Omental fat pad (tissue), 4 donors: ENCODE results near the gene PCDHB10. TPM values are rescaled to one million over a fixed set of nuclear protein-coding genes. Genes with fewer than 3 reads are reported as not detected.
"Not testable (repeated sequence)": the region's sequence is repeated elsewhere in the genome, so short reads cannot be mapped to it uniquely, and the experiment has no call there.

ENCODE experiments used
- ATAC-seq: fragments of 150-250 bp; one replicate; pipeline ENCODE4 v1.9.1; 2016; ENCODE audit warnings: mild to moderate bottlenecking, moderate library complexity; ENCODE audit not compliant: low FRiP score
- DNase-seq: peaks from one replicate; pipeline ENCODE4 v3.0.0-alpha.2; 2019; ENCODE audit warnings: low spot score
- CTCF ChIP-seq, 3 donors: fragments of 450-650 bp; IDR thresholded peaks; one replicate each; pipeline ENCODE4 v1.5.1; 2016 to 2017; ENCODE audit warnings: antibody characterized with exemption in 3 of 3, mild to moderate bottlenecking in 3 of 3, moderate library complexity in 2 of 3
- total RNA-seq, 4 donors: library from RNA; depleted of rRNA; stranded (reverse); fragments of >200 nt; gene quantifications; one replicate each; pipeline ENCODE4 v1.1.0, GENCODE V29; 2016

The PCDHB10 gene
- total RNA-seq, 4 donors from 2014 or later, result 0.96 to 3.6 (median 1.2) TPM

- ATAC-seq, DNase-seq: not testable (repeated sequence)
Measured at GRCh38 chr5:141215504-141215903, 23.4 kb downstream of the PCDHB10 start.

GRCh38 chr5:141216035-141216434, 23.9 kb downstream of the PCDHB10 start:
- ATAC-seq, DNase-seq: not testable (repeated sequence)

GRCh38 chr5:141223112-141223783, 31.1 kb downstream of the PCDHB10 start, which contains the start of gene PCDHB14:
Gene PCDHB14, plus strand, starts transcription at chr5:141223343. Its CDS starts 163 bp downstream, at chr5:141223506.
- ATAC-seq (no peak), DNase-seq (no peak)
- no peak for TF ChIP-seq CTCF (IDR thresholded peaks at IDR 0.05)

GRCh38 chr5:141224844-141225243, 32.7 kb downstream of the PCDHB10 start:
- DNase-seq, ATAC-seq: not testable (repeated sequence)

- not testable (repeated sequence) for DNase-seq, ATAC-seq
Measured at GRCh38 chr5:141225421-141225820, 33.3 kb downstream of the PCDHB10 start.

GRCh38 chr5:141234109-141234667, 42.0 kb downstream of the PCDHB10 start:
- no peak for ATAC-seq
- no peak for TF ChIP-seq CTCF (IDR thresholded peaks at IDR 0.05)

GRCh38 chr5:141235922-141236321, 43.8 kb downstream of the PCDHB10 start:
- not testable (repeated sequence) for DNase-seq

More at GRCh38 chr5:141234109-141234667, 42.0 kb downstream of the PCDHB10 start:
- no peak for DNase-seq

GRCh38 chr5:141236516-141237313, 44.6 kb downstream of the PCDHB10 start:
- no peak for TF ChIP-seq CTCF (IDR thresholded peaks at IDR 0.05)

More at GRCh38 chr5:141235922-141236321, 43.8 kb downstream of the PCDHB10 start:
- ATAC-seq, result not testable (repeated sequence)

GRCh38 chr5:141241496-141241895, 49.3 kb downstream of the PCDHB10 start:
- no peak for TF ChIP-seq CTCF (IDR thresholded peaks at IDR 0.05)
- no peak for DNase-seq
- ATAC-seq, result no peak

More at GRCh38 chr5:141236516-141237313, 44.6 kb downstream of the PCDHB10 start:
- ATAC-seq (no peak), DNase-seq (no peak)

Other genes starting within 250 kb of the PCDHB10 start
- gene PCDHAC2, start 225.9 kb upstream of the PCDHB10 start, total RNA-seq, result 10 to 100 TPM in 1 of 4 donors, 1 to 10 TPM in 3; 3.1 to 10.0 (median 3.8) TPM
- gene PCDHB1, start 141.0 kb upstream of the PCDHB10 start, total RNA-seq, result under 1 TPM in 2 of 4 donors, not detected in 2; under 0.01 to 0.09 TPM
- 1 to 10 TPM; 2.2 to 4.9 (median 2.8) TPM for gene PCDHB2, start 97.7 kb upstream of the PCDHB10 start, total RNA-seq
- gene PCDHB3, start 91.9 kb upstream of the PCDHB10 start, total RNA-seq, result 1 to 10 TPM; 1.4 to 4.4 (median 1.9) TPM
- gene PCDHB4, start 70.5 kb upstream of the PCDHB10 start, total RNA-seq, result 1 to 10 TPM; 1.2 to 6.9 (median 3.2) TPM
- gene PCDHB5, start 57.1 kb upstream of the PCDHB10 start, total RNA-seq, result 1 to 10 TPM; 1.1 to 6.5 (median 2.7) TPM
- 1 to 10 TPM in 1 of 4 donors, under 1 TPM in 3; 0.38 to 1.4 (median 0.47) TPM for gene PCDHB6, start 42.3 kb upstream of the PCDHB10 start, total RNA-seq
- gene PCDHB7, start 19.7 kb upstream of the PCDHB10 start, total RNA-seq, result 1 to 10 TPM in 3 of 4 donors, under 1 TPM in 1; 0.94 to 3.3 (median 1.5) TPM
- under 1 TPM; 0.44 to 0.63 (median 0.53) TPM for gene PCDHB8, start 14.6 kb upstream of the PCDHB10 start, total RNA-seq
- 1 to 10 TPM; 2.3 to 6.1 (median 3.6) TPM for gene PCDHB16, start 10.0 kb upstream of the PCDHB10 start, total RNA-seq
- gene PCDHB9, start 5.2 kb upstream of the PCDHB10 start, total RNA-seq, result 1 to 10 TPM; 1.3 to 4.7 (median 2.8) TPM
- gene PCDHB11, start 7.3 kb downstream of the PCDHB10 start, total RNA-seq, result 1 to 10 TPM; 1.3 to 2.4 (median 1.7) TPM
- 1 to 10 TPM; 1.9 to 4.4 (median 2.5) TPM for gene PCDHB12, start 16.4 kb downstream of the PCDHB10 start, total RNA-seq
- gene PCDHB13, start 21.6 kb downstream of the PCDHB10 start, total RNA-seq, result 1 to 10 TPM; 1.8 to 7.7 (median 3.0) TPM
- gene PCDHB14, start 31.0 kb downstream of the PCDHB10 start, total RNA-seq, result 1 to 10 TPM; 2.0 to 7.1 (median 3.1) TPM
- gene PCDHB15, start 53.0 kb downstream of the PCDHB10 start, total RNA-seq, result 1 to 10 TPM; 2.0 to 6.0 (median 3.3) TPM
- 1 to 10 TPM in 1 of 4 donors, under 1 TPM in 1, not detected in 2; 0.46 to 2.0 TPM for gene SLC25A2, start 111.7 kb downstream of the PCDHB10 start, total RNA-seq
- gene TAF7, start 128.4 kb downstream of the PCDHB10 start, total RNA-seq, result 10 to 100 TPM; 43.7 to 57.8 (median 52.5) TPM
- gene PCDHGA1, start 138.2 kb downstream of the PCDHB10 start, total RNA-seq, result 1 to 10 TPM in 1 of 4 donors, under 1 TPM in 3; 0.12 to 2.2 (median 0.59) TPM
- 1 to 10 TPM; 2.0 to 6.6 (median 4.0) TPM for gene PCDHGA2, start 146.4 kb downstream of the PCDHB10 start, total RNA-seq
- gene PCDHGA3, start 151.5 kb downstream of the PCDHB10 start, total RNA-seq, result 1 to 10 TPM; 2.3 to 6.3 (median 2.8) TPM
- 1 to 10 TPM; 1.4 to 6.0 (median 2.2) TPM for gene PCDHGB1, start 157.7 kb downstream of the PCDHB10 start, total RNA-seq
- 1 to 10 TPM; 2.6 to 9.0 (median 3.9) TPM for gene PCDHGA4, start 162.7 kb downstream of the PCDHB10 start, total RNA-seq
- gene PCDHGB2, start 167.6 kb downstream of the PCDHB10 start, total RNA-seq, result 10 to 100 TPM in 1 of 4 donors, 1 to 10 TPM in 3; 2.5 to 15.3 (median 4.4) TPM
- 10 to 100 TPM in 1 of 4 donors, 1 to 10 TPM in 3; 2.0 to 14.5 (median 3.3) TPM for gene PCDHGA5, start 171.8 kb downstream of the PCDHB10 start, total RNA-seq
- gene PCDHGB3, start 177.9 kb downstream of the PCDHB10 start, total RNA-seq, result 10 to 100 TPM in 1 of 4 donors, 1 to 10 TPM in 3; 2.5 to 13.2 (median 3.9) TPM
- gene PCDHGA6, start 181.5 kb downstream of the PCDHB10 start, total RNA-seq, result 1 to 10 TPM; 3.0 to 6.9 (median 4.6) TPM
- gene PCDHGA7, start 190.4 kb downstream of the PCDHB10 start, total RNA-seq, result 1 to 10 TPM; 1.1 to 9.0 (median 3.6) TPM
- 10 to 100 TPM in 1 of 4 donors, 1 to 10 TPM in 3; 2.4 to 14.5 (median 6.1) TPM for gene PCDHGB4, start 195.3 kb downstream of the PCDHB10 start, total RNA-seq
- gene PCDHGA8, start 200.3 kb downstream of the PCDHB10 start, total RNA-seq, result 1 to 10 TPM in 3 of 4 donors, under 1 TPM in 1; 0.72 to 7.4 (median 2.2) TPM
- 10 to 100 TPM in 1 of 4 donors, 1 to 10 TPM in 3; 6.5 to 18.8 (median 8.9) TPM for gene PCDHGB5, start 205.6 kb downstream of the PCDHB10 start, total RNA-seq
- 10 to 100 TPM in 1 of 4 donors, 1 to 10 TPM in 3; 5.0 to 14.8 (median 7.3) TPM for gene PCDHGA9, start 210.4 kb downstream of the PCDHB10 start, total RNA-seq
- 10 to 100 TPM in 1 of 4 donors, 1 to 10 TPM in 3; 4.2 to 12.6 (median 6.5) TPM for gene PCDHGB6, start 215.7 kb downstream of the PCDHB10 start, total RNA-seq
- gene PCDHGA10, start 220.6 kb downstream of the PCDHB10 start, total RNA-seq, result 10 to 100 TPM in 1 of 4 donors, 1 to 10 TPM in 3; 5.5 to 14.0 (median 6.8) TPM
- 10 to 100 TPM in 2 of 4 donors, 1 to 10 TPM in 2; 7.8 to 25.2 (median 10.2) TPM for gene PCDHGB7, start 225.3 kb downstream of the PCDHB10 start, total RNA-seq
- gene PCDHGA11, start 228.7 kb downstream of the PCDHB10 start, total RNA-seq, result 10 to 100 TPM in 1 of 4 donors, 1 to 10 TPM in 3; 3.1 to 12.1 (median 5.3) TPM
- gene PCDHGA12, start 238.2 kb downstream of the PCDHB10 start, total RNA-seq, result 10 to 100 TPM in 3 of 4 donors, 1 to 10 TPM in 1; 7.5 to 18.4 (median 14.2) TPM